Measurements from ENCODE around the gene ALX4.

ALX4 gene

DNA sequence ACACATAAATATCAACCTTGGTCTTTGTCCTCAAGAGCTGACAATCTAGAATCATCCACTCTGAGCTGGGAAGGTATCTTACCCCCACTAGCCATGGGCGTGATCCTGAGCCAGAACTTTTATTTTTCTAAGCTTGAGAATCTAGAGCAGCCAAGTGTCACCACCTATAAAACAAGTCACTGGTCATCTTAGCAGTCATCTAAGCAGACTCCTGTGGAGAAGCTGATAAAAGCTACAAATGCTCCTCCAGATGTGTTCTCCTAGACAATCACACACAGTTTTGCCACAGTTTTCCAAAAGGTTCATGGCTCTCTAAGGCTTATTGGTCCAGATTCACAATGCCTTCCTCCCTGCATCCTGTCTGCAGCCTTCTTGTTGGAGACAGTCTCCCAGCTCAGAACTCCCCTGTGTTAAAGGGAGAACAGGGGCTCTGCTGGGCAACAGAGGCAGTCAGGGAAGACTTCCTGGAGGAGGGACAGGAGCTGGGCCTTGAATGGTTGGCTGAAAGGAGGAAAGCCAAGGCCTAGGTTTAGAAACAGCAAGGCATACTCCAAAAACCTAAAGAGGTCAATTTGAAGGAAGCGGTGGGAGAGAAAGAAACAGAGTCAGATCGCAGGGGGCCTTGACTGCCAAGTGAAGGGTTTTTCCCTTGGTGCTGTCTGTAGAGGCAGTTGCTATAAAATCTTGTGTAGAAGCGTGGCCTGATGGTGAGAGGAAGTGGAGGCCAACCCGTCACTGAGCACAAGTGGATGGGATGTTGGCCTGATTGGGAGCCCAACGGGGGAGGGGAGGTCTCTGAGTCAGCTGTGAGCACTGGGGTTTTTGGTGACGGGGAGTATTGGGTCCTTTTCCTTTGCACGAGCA, 42.0 kb downstream of the ALX4 start:
- no peak overlapping the region for H4K8ac ChIP-seq (ENCODE audit: low read depth, low read length)
- no peaks in the 10 kb centered on the region for H3K79me2 ChIP-seq (ENCODE audit: control insufficient read depth, insufficient read depth, low read length, poor library complexity)
- H3K9me3 ChIP-seq (ENCODE audit: insufficient read depth, low read depth, low read length): no peaks in the 10 kb centered on the region
- no peak overlapping the region for H2BK12ac ChIP-seq (ENCODE audit: low read length)
- H3K18ac ChIP-seq (ENCODE audit: low read length): no peak overlapping the region
- no peak overlapping the region for H3K4me3 ChIP-seq (ENCODE audit: low read depth, low read length)
- H3K4ac ChIP-seq (ENCODE audit: low read depth, low read length): no peak overlapping the region
- no peaks in the 10 kb centered on the region for H3K4me1 ChIP-seq (ENCODE audit: control insufficient read depth in 1 of 2, insufficient read depth in 2 of 2, low read length in 2 of 2)
- H3K23ac ChIP-seq (ENCODE audit: low read length): no peak overlapping the region
- H3K27ac ChIP-seq (ENCODE audit: low read depth, low read length): no peak overlapping the region
- H3K27me3 ChIP-seq (ENCODE audit: insufficient read depth, low read length): no peaks in the 10 kb centered on the region
- no peak overlapping the region for H3K4me2 ChIP-seq (ENCODE audit: low read length)
- no peak overlapping the region for H2AFZ ChIP-seq (ENCODE audit: insufficient read depth, low read length, poor library complexity)
- no peak overlapping the region for H4K91ac ChIP-seq (ENCODE audit: low read depth, low read length)
- no peak overlapping the region for H2AK5ac ChIP-seq (ENCODE audit: low read length)
- DNase-seq: no peak
- H2BK5ac ChIP-seq (ENCODE audit: low read depth, low read length, poor library complexity): no peak overlapping the region
- no peak overlapping the region for H4K12ac ChIP-seq (ENCODE audit: low read depth, low read length)
- WGBS (ENCODE audit: extremely low coverage, insufficient coverage, insufficient read length): no CpG with 5 or more reads among the region's 8 CpGs
- H2BK120ac ChIP-seq (ENCODE audit: insufficient read depth, low read length, poor library complexity): no peak overlapping the region
- H3K79me1 ChIP-seq (ENCODE audit: low read length): no peaks in the 10 kb centered on the region
- no peaks in the 10 kb centered on the region for H3K36me3 ChIP-seq (ENCODE audit: control insufficient read depth in 1 of 2, insufficient read depth in 2 of 2, low read length in 2 of 2)
- no peak overlapping the region for H3K9ac ChIP-seq (ENCODE audit: low read length)
- H3K14ac ChIP-seq (ENCODE audit: low read length): no peak overlapping the region

DNA sequence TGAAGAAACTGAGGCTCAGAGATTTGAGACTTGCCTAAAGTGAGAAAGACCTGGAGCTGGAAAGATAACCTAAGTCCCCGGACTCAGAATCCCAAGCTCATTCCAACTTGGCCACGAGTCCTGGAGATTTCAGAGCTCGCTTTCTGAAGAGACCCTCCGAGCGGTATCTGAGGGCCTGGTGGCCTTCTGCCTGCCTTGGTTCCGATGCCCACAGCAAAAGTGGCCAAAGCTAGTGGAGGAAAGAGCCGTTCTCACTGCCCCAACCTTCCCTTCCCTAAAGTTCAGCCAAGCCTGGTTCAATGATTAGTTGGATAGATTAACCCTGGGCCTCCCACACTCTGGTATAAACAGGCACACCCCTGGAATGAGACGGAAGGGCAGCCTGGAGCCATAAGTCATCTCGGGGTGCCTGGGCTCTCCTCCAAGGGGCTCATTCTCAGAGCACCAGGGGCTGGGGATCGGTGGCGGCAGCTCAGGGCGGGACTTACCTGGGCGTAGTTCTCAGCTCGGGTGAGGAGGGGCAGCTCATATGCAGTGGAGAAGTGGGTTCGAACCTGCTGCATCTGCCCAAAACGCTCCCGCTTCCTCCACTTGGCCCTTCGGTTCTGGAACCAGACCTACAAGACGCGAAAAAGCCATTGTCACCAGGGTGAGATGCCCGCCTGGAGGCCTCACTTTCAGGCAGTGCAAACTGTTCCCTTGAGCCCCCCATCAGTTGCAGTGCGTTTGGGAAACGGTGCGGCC, 42.8 kb downstream of the ALX4 start:
- no peak overlapping the region for H3K4me3 ChIP-seq (ENCODE audit: low read depth, low read length)
- no peak overlapping the region for H3K14ac ChIP-seq (ENCODE audit: low read length)
- no peak overlapping the region for H2AFZ ChIP-seq (ENCODE audit: insufficient read depth, low read length, poor library complexity)
- H3K36me3 ChIP-seq (ENCODE audit: control insufficient read depth in 1 of 2, insufficient read depth in 2 of 2, low read length in 2 of 2): no peaks in the 10 kb centered on the region
- H3K9ac ChIP-seq (ENCODE audit: low read length): no peak overlapping the region
- H2AK5ac ChIP-seq (ENCODE audit: low read length): no peak overlapping the region
- no peaks in the 10 kb centered on the region for H3K27me3 ChIP-seq (ENCODE audit: insufficient read depth, low read length)
- H2BK5ac ChIP-seq (ENCODE audit: low read depth, low read length, poor library complexity): no peak overlapping the region
- WGBS (ENCODE audit: extremely low coverage, insufficient coverage, insufficient read length): no CpG with 5 or more reads among the region's 24 CpGs
- H3K23ac ChIP-seq (ENCODE audit: low read length): no peak overlapping the region
- H3K4ac ChIP-seq (ENCODE audit: low read depth, low read length): no peak overlapping the region
- no peak overlapping the region for H3K4me2 ChIP-seq (ENCODE audit: low read length)
- H2BK12ac ChIP-seq (ENCODE audit: low read length): no peak overlapping the region
- H3K4me1 ChIP-seq (ENCODE audit: control insufficient read depth in 1 of 2, insufficient read depth in 2 of 2, low read length in 2 of 2): no peaks in the 10 kb centered on the region
- H2BK120ac ChIP-seq (ENCODE audit: insufficient read depth, low read length, poor library complexity): no peak overlapping the region
- no peak for DNase-seq
- no peaks in the 10 kb centered on the region for H3K79me1 ChIP-seq (ENCODE audit: low read length)
- no peak overlapping the region for H4K8ac ChIP-seq (ENCODE audit: low read depth, low read length)
- no peaks in the 10 kb centered on the region for H3K79me2 ChIP-seq (ENCODE audit: control insufficient read depth, insufficient read depth, low read length, poor library complexity)
- H4K91ac ChIP-seq (ENCODE audit: low read depth, low read length): no peak overlapping the region
- no peak overlapping the region for H3K18ac ChIP-seq (ENCODE audit: low read length)
- H4K12ac ChIP-seq (ENCODE audit: low read depth, low read length): no peak overlapping the region
- no peak overlapping the region for H3K27ac ChIP-seq (ENCODE audit: low read depth, low read length)
- H3K9me3 ChIP-seq (ENCODE audit: insufficient read depth, low read depth, low read length): no peaks in the 10 kb centered on the region

DNA sequence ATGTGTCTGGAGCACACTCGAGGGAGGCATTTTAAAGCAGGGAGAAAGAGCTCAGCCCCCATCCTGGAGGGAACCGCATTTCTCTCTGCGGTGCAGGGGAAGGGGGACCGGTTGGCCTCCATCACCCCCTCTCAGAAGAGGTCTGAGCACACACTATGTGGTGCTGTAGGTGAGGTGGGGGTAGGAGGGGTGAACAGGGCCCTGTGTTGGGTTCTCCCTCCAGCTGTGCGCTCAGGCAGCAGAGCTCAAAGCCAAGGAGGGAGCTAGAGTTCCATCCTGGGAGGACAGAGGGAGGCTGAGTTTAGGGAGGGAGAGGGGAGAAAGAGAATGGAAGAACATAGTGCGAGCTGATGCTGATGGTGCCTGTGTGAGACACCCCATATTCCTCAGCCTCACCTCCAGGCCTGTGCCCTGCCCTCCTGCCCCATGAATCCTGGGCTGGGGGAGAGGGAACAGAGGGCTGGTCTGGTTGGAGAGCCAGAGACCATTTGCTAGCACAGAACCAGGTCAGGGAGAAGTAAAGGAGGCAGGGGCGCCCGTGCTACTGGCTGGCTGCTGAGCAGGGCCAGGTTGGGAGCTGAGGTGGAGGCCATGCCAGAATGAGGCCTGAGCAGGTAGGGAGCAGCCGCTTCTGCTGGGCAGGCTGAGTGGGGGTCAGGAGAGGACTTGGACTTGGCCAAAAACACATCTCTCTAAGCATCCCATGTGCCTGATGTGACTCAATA, 43.7 kb downstream of the ALX4 start:
- H3K9me3 ChIP-seq (ENCODE audit: insufficient read depth, low read depth, low read length): no peaks in the 10 kb centered on the region
- H3K23ac ChIP-seq (ENCODE audit: low read length): no peak overlapping the region
- no peak overlapping the region for H4K8ac ChIP-seq (ENCODE audit: low read depth, low read length)
- H2AFZ ChIP-seq (ENCODE audit: insufficient read depth, low read length, poor library complexity): no peak overlapping the region
- H3K14ac ChIP-seq (ENCODE audit: low read length): no peak overlapping the region
- no peak overlapping the region for H2AK5ac ChIP-seq (ENCODE audit: low read length)
- no peak overlapping the region for H2BK120ac ChIP-seq (ENCODE audit: insufficient read depth, low read length, poor library complexity)
- no peak overlapping the region for H2BK12ac ChIP-seq (ENCODE audit: low read length)
- H3K4me2 ChIP-seq (ENCODE audit: low read length): no peak overlapping the region
- no peak overlapping the region for H2BK5ac ChIP-seq (ENCODE audit: low read depth, low read length, poor library complexity)
- H3K36me3 ChIP-seq (ENCODE audit: control insufficient read depth in 1 of 2, insufficient read depth in 2 of 2, low read length in 2 of 2): no peaks in the 10 kb centered on the region
- H3K4me1 ChIP-seq (ENCODE audit: control insufficient read depth in 1 of 2, insufficient read depth in 2 of 2, low read length in 2 of 2): no peaks in the 10 kb centered on the region
- H3K27ac ChIP-seq (ENCODE audit: low read depth, low read length): no peak overlapping the region
- no peaks in the 10 kb centered on the region for H3K79me2 ChIP-seq (ENCODE audit: control insufficient read depth, insufficient read depth, low read length, poor library complexity)
- no peaks in the 10 kb centered on the region for H3K27me3 ChIP-seq (ENCODE audit: insufficient read depth, low read length)
- H3K79me1 ChIP-seq (ENCODE audit: low read length): no peaks in the 10 kb centered on the region
- H3K4ac ChIP-seq (ENCODE audit: low read depth, low read length): no peak overlapping the region
- no peak overlapping the region for H3K4me3 ChIP-seq (ENCODE audit: low read depth, low read length)
- WGBS (ENCODE audit: extremely low coverage, insufficient coverage, insufficient read length): no CpG with 5 or more reads among the region's 9 CpGs
- H4K12ac ChIP-seq (ENCODE audit: low read depth, low read length): no peak overlapping the region
- H4K91ac ChIP-seq (ENCODE audit: low read depth, low read length): no peak overlapping the region
- no peak overlapping the region for H3K9ac ChIP-seq (ENCODE audit: low read length)
- DNase-seq: no peak
- H3K18ac ChIP-seq (ENCODE audit: low read length): no peak overlapping the region

DNA sequence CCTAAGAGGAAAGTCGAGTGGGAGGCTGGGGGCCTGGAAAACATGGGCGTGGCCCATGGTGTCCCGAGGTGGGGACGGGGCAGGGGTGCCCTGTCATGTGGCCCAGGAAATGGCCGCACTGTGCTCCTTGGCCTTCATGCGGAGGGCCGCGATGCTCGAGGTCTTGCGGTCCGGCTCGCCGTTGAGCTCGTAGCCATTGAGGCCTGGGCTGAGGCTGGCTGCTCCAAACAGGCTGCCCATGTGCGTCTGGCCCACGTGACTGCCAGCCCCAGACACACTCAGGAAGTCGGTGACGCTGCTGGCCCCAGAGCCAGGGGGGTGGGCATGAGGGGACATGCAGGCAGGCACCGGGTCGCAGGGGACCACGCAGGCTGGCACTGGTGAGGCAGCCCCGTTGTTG, 45.2 kb downstream of the ALX4 start:
- no peaks in the 10 kb centered on the region for H3K27me3 ChIP-seq (ENCODE audit: insufficient read depth, low read length)
- no CpG with 5 or more reads among the region's 22 CpGs for WGBS (ENCODE audit: extremely low coverage, insufficient coverage, insufficient read length)
- H3K9me3 ChIP-seq (ENCODE audit: insufficient read depth, low read depth, low read length): no peaks in the 10 kb centered on the region
- DNase-seq: no peak
- H3K79me2 ChIP-seq (ENCODE audit: control insufficient read depth, insufficient read depth, low read length, poor library complexity): no peaks in the 10 kb centered on the region
- no peak overlapping the region for H3K4me2 ChIP-seq (ENCODE audit: low read length)
- H2BK5ac ChIP-seq (ENCODE audit: low read depth, low read length, poor library complexity): no peak overlapping the region
- H3K36me3 ChIP-seq (ENCODE audit: control insufficient read depth in 1 of 2, insufficient read depth in 2 of 2, low read length in 2 of 2): no peaks in the 10 kb centered on the region
- no peak overlapping the region for H3K4me3 ChIP-seq (ENCODE audit: low read depth, low read length)
- no peak overlapping the region for H3K9ac ChIP-seq (ENCODE audit: low read length)
- H3K79me1 ChIP-seq (ENCODE audit: low read length): no peaks in the 10 kb centered on the region
- no peak overlapping the region for H4K8ac ChIP-seq (ENCODE audit: low read depth, low read length)
- no peak overlapping the region for H3K27ac ChIP-seq (ENCODE audit: low read depth, low read length)
- H3K23ac ChIP-seq (ENCODE audit: low read length): no peak overlapping the region
- H2BK12ac ChIP-seq (ENCODE audit: low read length): no peak overlapping the region
- H3K18ac ChIP-seq (ENCODE audit: low read length): no peak overlapping the region
- H3K4me1 ChIP-seq (ENCODE audit: control insufficient read depth in 1 of 2, insufficient read depth in 2 of 2, low read length in 2 of 2): no peaks in the 10 kb centered on the region
- no peak overlapping the region for H2BK120ac ChIP-seq (ENCODE audit: insufficient read depth, low read length, poor library complexity)
- H4K91ac ChIP-seq (ENCODE audit: low read depth, low read length): no peak overlapping the region
- no peak overlapping the region for H4K12ac ChIP-seq (ENCODE audit: low read depth, low read length)
- no peak overlapping the region for H2AFZ ChIP-seq (ENCODE audit: insufficient read depth, low read length, poor library complexity)
- no peak overlapping the region for H3K4ac ChIP-seq (ENCODE audit: low read depth, low read length)
- H2AK5ac ChIP-seq (ENCODE audit: low read length): no peak overlapping the region
- no peak overlapping the region for H3K14ac ChIP-seq (ENCODE audit: low read length)
